ENCODE data around the gene EP400. TPM values are rescaled to one million over a fixed set of nuclear protein-coding genes. Genes with fewer than 3 reads are reported as not detected.
A peak's percentile ranks its signal among the peaks of the same experiment; 100 is the strongest.

The EP400 gene
- total and polyA plus RNA-seq, 9 of the 15 experiments (the other 6 are each of a cell fraction or from before 2014, with no cell fraction given): 4.5 to 58.0 (median 7.0) TPM

DNA sequence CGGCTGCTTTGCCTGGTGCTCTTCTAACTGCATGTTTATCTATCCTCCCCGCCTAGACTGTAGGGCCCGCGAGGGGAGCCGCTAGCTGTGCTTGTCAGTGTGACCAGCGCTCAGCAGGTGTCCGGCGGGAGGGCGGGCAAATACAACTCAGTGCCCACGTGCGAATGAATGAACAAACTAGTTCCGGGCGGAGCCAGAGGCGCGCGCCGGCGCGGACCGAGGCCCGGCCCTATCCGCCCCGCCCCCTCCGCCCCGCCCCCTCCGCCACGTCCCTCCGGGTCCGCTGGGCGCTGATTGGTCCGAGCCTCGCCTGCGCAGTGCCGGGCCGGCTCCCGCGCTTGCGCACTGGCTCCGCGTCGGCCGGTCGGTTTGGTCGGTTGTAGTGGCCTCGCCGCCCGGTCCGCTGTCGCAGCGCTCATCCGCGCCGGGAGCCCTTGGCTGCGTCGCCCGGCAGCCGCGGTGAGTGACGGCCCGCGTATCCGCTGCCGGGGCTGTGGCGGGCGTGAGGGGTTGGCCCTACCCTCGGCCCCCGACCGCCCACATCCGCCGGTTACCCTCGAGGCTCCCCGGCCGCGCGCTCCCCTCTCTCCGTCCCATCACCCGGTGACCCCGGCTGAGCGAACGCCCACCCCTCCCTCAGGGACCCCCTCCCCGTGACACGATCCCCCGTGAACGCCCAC lies 134.3 kb downstream of the EP400 start:
- ATAC-seq (peak; percentile 89), DNase-seq (ENCODE audit: extremely low read depth in 1 of 4, low spot score in 3 of 4) (peak; percentile 98 to 100 (median 100)), FAIRE-seq (peak; percentile 95)
- Histone ChIP-seq H3K4me2 (ENCODE audit: insufficient read depth, low read length) (peak overlapping the region; percentile 90), H3K4me1 (replicated peaks in 1 of 2; ENCODE audit: control insufficient read depth in 2 of 2, insufficient read depth in 2 of 2, low read length in 2 of 2) (peaks cover 13 to 17% of the 10 kb centered on the region in 2 experiments; a peak in 4 of 5 replicates), H2AFZ (ENCODE audit: low read depth, low read length) (peak overlapping the region; percentile 89), H3K9me1 (ENCODE audit: control insufficient read depth, insufficient read depth, low read length) (no peaks in the 10 kb centered on the region), H3K9ac (ENCODE audit: insufficient read depth in 1 of 2, low read depth in 2 of 2, low read length in 2 of 2) (peak overlapping the region; percentile 95 to 96), H3K9me3 (replicated peaks; ENCODE audit: control insufficient read depth, insufficient read depth, low read depth, low read length) (no peaks in the 10 kb centered on the region), H3K27me3 (ENCODE audit: control insufficient read depth in 2 of 2, insufficient read depth in 2 of 2, low read length in 2 of 2) (no peaks in the 10 kb centered on the region), H3K36me3 (ENCODE audit: control insufficient read depth, insufficient read depth, low read length) (peaks cover 32% of the 10 kb centered on the region; the same call in 2 of the 3 replicates), H3K27ac (ENCODE audit: extremely low read depth, low read depth, low read length) (peak overlapping the region; percentile 98), H3K79me2 (ENCODE audit: control insufficient read depth, insufficient read depth, low read length) (peaks cover 37% of the 10 kb centered on the region), H3K4me3 (peak overlapping the region; percentile 80), H4K20me1 (replicated peaks; ENCODE audit: control insufficient read depth, insufficient read depth, low read length) (peaks cover 3% of the 10 kb centered on the region; the same call in 1 of the 2 replicates)
- ChIA-PET CTCF (ENCODE audit: low intra/inter-chr PET ratio) (interaction anchor here (0.7 kb wide), 1 partner anchor 189 kb away, joined by 3 read pairs; no protein-coding TSS in a partner anchor), POLR2A (interaction anchor here (0.7 to 1.4 kb wide), 4 partner anchors 11 to 105 kb away, joined by 3 to 7 read pairs (median 4); no protein-coding TSS in a partner anchor)
- no TSS peak for BruUV-seq (replicated peaks)
- WGBS (ENCODE audit: insufficient coverage, low coverage, missing lambda C conversion rate): 1% methylated on average over 28 of the region's 84 CpGs
- in situ Hi-C loops (cut with MboI) (no loop called here), intact Hi-C loops (cut with micrococcal nuclease) (no loop called here)
- no peak for TF ChIP-seq XRCC3 (IDR thresholded peaks at IDR 0.05)
- TF ChIP-seq BRF1 (IDR thresholded peaks at IDR 0.05; ENCODE audit: borderline replicate concordance, extremely low read depth, insufficient read length): no peak
- TF ChIP-seq ZNF586 (CRISPR knock-in tag; conservative IDR thresholded peaks at IDR 0.05): no peak
- no peak for TF ChIP-seq FOSL1 (tag; conservative IDR thresholded peaks at IDR 0.05)
- no peak for TF ChIP-seq NR1H2 (CRISPR knock-in tag; IDR thresholded peaks at IDR 0.05)
- peak; percentile 79 for TF ChIP-seq HBP1 (CRISPR knock-in tag; IDR thresholded peaks at IDR 0.05)
- 0 out of 2 replicates have a peak, but pooled peaks have one; percentile 12 for TF ChIP-seq CREB1 (IDR thresholded peaks at IDR 0.05)
- TF ChIP-seq CREB1 (CRISPR knock-in tag; IDR thresholded peaks at IDR 0.05): no peak; the same call in 1 of the 2 replicates
- no peak for TF ChIP-seq PHB2 (IDR thresholded peaks at IDR 0.05; ENCODE audit: low read depth)
- TF ChIP-seq, protein P1, sequence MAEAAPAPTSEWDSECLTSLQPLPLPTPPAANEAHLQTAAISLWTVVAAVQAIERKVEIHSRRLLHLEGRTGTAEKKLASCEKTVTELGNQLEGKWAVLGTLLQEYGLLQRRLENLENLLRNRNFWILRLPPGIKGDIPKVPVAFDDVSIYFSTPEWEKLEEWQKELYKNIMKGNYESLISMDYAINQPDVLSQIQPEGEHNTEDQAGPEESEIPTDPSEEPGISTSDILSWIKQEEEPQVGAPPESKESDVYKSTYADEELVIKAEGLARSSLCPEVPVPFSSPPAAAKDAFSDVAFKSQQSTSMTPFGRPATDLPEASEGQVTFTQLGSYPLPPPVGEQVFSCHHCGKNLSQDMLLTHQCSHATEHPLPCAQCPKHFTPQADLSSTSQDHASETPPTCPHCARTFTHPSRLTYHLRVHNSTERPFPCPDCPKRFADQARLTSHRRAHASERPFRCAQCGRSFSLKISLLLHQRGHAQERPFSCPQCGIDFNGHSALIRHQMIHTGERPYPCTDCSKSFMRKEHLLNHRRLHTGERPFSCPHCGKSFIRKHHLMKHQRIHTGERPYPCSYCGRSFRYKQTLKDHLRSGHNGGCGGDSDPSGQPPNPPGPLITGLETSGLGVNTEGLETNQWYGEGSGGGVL (CRISPR knock-in tag; IDR thresholded peaks at IDR 0.05): no peak
- TF ChIP-seq HDAC2 (IDR thresholded peaks at IDR 0.05): peak; percentile 25; the same call in 1 of the 2 replicates
- 0 out of 2 replicates have a peak, but pooled peaks have one; percentile 73 for TF ChIP-seq HMGXB4 (CRISPR knock-in tag; IDR thresholded peaks at IDR 0.05)
- no peak for TF ChIP-seq RCOR1 (IDR thresholded peaks at IDR 0.05; ENCODE audit: borderline replicate concordance in 1 of 2, low read depth in 2 of 2, low read length in 2 of 2)
- TF ChIP-seq HCFC1 (IDR thresholded peaks at IDR 0.05; ENCODE audit: low read depth, low read length): 0 out of 2 replicates have a peak, but pooled peaks have one; percentile 29
- TF ChIP-seq ZBED1 (IDR thresholded peaks at IDR 0.05): no peak; the same call in 1 of the 2 replicates
- TF ChIP-seq BCOR (IDR thresholded peaks at IDR 0.05): no peak
- TF ChIP-seq GTF2F1 (IDR thresholded peaks at IDR 0.05; ENCODE audit: low read depth, low read length): no peak
